Stimulated activated CD8-positive, alpha-beta memory T cell treated with anti-CD3 and anti-CD28 coated beads, Interleukin-12 subunit alpha, Interleukin-12 subunit beta, amount 100 ng/mL, for 24 hours (primary cell): ENCODE measurements around the gene TEDDM1.
"Not testable (repeated sequence)": the region's sequence is repeated elsewhere in the genome, so short reads cannot be mapped to it uniquely, and the experiment has no call there.

Experiments used
- DNase-seq: peaks from one replicate; pipeline ENCODE4 v3.0.0-alpha.2; 2020; ENCODE audit errors: extremely low read depth

The TEDDM1 gene

GRCh38 chr1:182380199-182380598 is 20.3 kb downstream of the TEDDM1 start:
- no peak for DNase-seq

- not testable (repeated sequence) for DNase-seq
Observed at GRCh38 chr1:182379781-182380180, 20.7 kb downstream of the TEDDM1 start.

- DNase-seq = no peak
Observed at GRCh38 chr1:182376936-182377574, 23.4 kb downstream of the TEDDM1 start.

GRCh38 chr1:182374101-182374834 is 26.2 kb downstream of the TEDDM1 start:
- DNase-seq = no peak

- DNase-seq = no peak
Observed at GRCh38 chr1:182370532-182370931, 29.9 kb downstream of the TEDDM1 start.

GRCh38 chr1:182368903-182369302 is 31.6 kb downstream of the TEDDM1 start:
- DNase-seq = no peak

GRCh38 chr1:182368358-182368757 is 32.1 kb downstream of the TEDDM1 start:
- DNase-seq = no peak

GRCh38 chr1:182367926-182368325 is 32.5 kb downstream of the TEDDM1 start:
- DNase-seq = no peak

GRCh38 chr1:182366596-182366995 is 33.9 kb downstream of the TEDDM1 start:
- DNase-seq = no peak

- no peak for DNase-seq
Observed at GRCh38 chr1:182359645-182360044, 40.8 kb downstream of the TEDDM1 start.

- no peak for DNase-seq
Observed at GRCh38 chr1:182357913-182358312, 42.6 kb downstream of the TEDDM1 start.

- no peak for DNase-seq
Observed at GRCh38 chr1:182357171-182357570, 43.3 kb downstream of the TEDDM1 start.

GRCh38 chr1:182355723-182356098 is 44.8 kb downstream of the TEDDM1 start:
- DNase-seq = no peak

- DNase-seq = no peak
Observed at GRCh38 chr1:182351790-182352364, 48.6 kb downstream of the TEDDM1 start.

- no peak for DNase-seq
Observed at GRCh38 chr1:182350839-182351238, 49.6 kb downstream of the TEDDM1 start.

- DNase-seq = no peak
Observed at GRCh38 chr1:182348961-182349747, 51.3 kb downstream of the TEDDM1 start.
